PC-3 (cell line): Measurements from ENCODE around the gene MORC3. TPM values are rescaled to one million over a fixed set of nuclear protein-coding genes. Genes with fewer than 3 reads are reported as not detected.
"Not testable (repeated sequence)": the region's sequence is repeated elsewhere in the genome, so short reads cannot be mapped to it uniquely, and the experiment has no call there.

Experiments used
- ATAC-seq: fragments of 200-7000 bp; cut with Tn5 transposase; 2 replicates; pipeline ENCODE4 v1.9.1; 2020; ENCODE audit warnings: mild to moderate bottlenecking, moderate library complexity
- BruUV-seq: library from RNA; stranded (reverse); fragments of 400-500 nt; replicated peaks from 2 replicates; lab custom pipeline; 2021; lab: Mats Ljungman, UMichigan
- CTCF ChIA-PET: fragments of 300-600 bp; sonication (Branson Sonifier 250); formaldehyde crosslinking; loops from one replicate; lab custom pipeline; 2022; ENCODE audit warnings: antibody characterized with exemption; lab: Charles Lee
- POLR2A ChIA-PET: fragments of 300-600 bp; sonication (Branson Sonifier 250); formaldehyde crosslinking; loops from one replicate; lab custom pipeline; 2022; ENCODE audit warnings: antibody characterized with exemption; ENCODE audit not compliant: unreplicated experiment; lab: Charles Lee
- DNase-seq: peaks from one replicate; pipeline ENCODE4 v3.0.0-alpha.2; 2015
- H2AFZ ChIP-seq: fragments of 300-600 bp; sonication (generic); 2 replicates; pipeline ENCODE4 v1.6.0; 2016; ENCODE audit warnings: antibody characterized with exemption, low read length
- H3F3A ChIP-seq: fragments of 300-600 bp; sonication (generic); one replicate; pipeline ENCODE4 v1.6.0; 2017; ENCODE audit warnings: antibody characterized with exemption, low read length, control low read depth, mild to moderate bottlenecking; ENCODE audit not compliant: unreplicated experiment
- H3K27ac ChIP-seq: fragments of 300-600 bp; sonication (generic); 2 replicates; pipeline ENCODE4 v1.5.1; 2016; ENCODE audit warnings: mild to moderate bottlenecking, low read length
- H3K27me3 ChIP-seq: fragments of 300-600 bp; sonication (generic); 2 replicates; pipeline ENCODE4 v1.6.1; 2016; ENCODE audit warnings: low read length, mixed read lengths
- H3K36me3 ChIP-seq: fragments of 300-600 bp; sonication (generic); 2 replicates; pipeline ENCODE4 v1.6.1; 2016; ENCODE audit warnings: low read depth, mixed run types, low read length, mixed read lengths
- H3K4me1 ChIP-seq: fragments of 300-600 bp; sonication (generic); 2 replicates; pipeline ENCODE4 v1.5.1; 2016; ENCODE audit warnings: low read length; ENCODE audit not compliant: insufficient read depth
- H3K4me2 ChIP-seq: fragments of 300-600 bp; sonication (generic); 2 replicates; pipeline ENCODE4 v1.6.0; 2016; ENCODE audit warnings: low read length
- H3K4me3 ChIP-seq: fragments of 300-600 bp; sonication (generic); 2 replicates; pipeline ENCODE4 v1.5.1; 2016; ENCODE audit warnings: mild to moderate bottlenecking, low read length, mixed read lengths
- H3K79me2 ChIP-seq: fragments of 300-600 bp; sonication (generic); 2 replicates; pipeline ENCODE4 v1.6.1; 2017; ENCODE audit warnings: low read length, mixed read lengths
- H3K9ac ChIP-seq: fragments of 300-600 bp; sonication (generic); 2 replicates; pipeline ENCODE4 v1.6.0; 2016; ENCODE audit warnings: mild to moderate bottlenecking, low read length
- H3K9me2 ChIP-seq: fragments of 300-600 bp; sonication (generic); replicated peaks from 2 replicates; pipeline ENCODE4 v1.6.1; 2016; ENCODE audit warnings: mixed run types, low read length, mixed read lengths
- H3K9me3 ChIP-seq: fragments of 300-600 bp; sonication (generic); 2 replicates; pipeline ENCODE4 v1.6.1; 2016; ENCODE audit warnings: low read length, mixed read lengths
- H4K20me1 ChIP-seq: fragments of 300-600 bp; sonication (generic); 2 replicates; pipeline ENCODE4 v1.6.1; 2016; ENCODE audit warnings: low read length, mixed read lengths
- CTCF ChIP-seq: fragments of 300-600 bp; sonication (generic); conservative IDR thresholded peaks from 2 replicates; pipeline ENCODE4 v1.5.1; 2017; ENCODE audit warnings: antibody characterized with exemption, low read depth, mild to moderate bottlenecking, low read length
- EZH2 ChIP-seq: fragments of 300-600 bp; sonication (generic); IDR thresholded peaks from one replicate; pipeline ENCODE4 v1.6.1; 2017; ENCODE audit warnings: antibody characterized with exemption, mild to moderate bottlenecking, low read length; ENCODE audit not compliant: unreplicated experiment
- EZH2phosphoT487 ChIP-seq: fragments of 300-600 bp; sonication (generic); IDR thresholded peaks from 2 replicates; pipeline ENCODE4 v1.6.1; 2018; ENCODE audit warnings: mild to moderate bottlenecking, antibody characterized with exemption, low read length, borderline replicate concordance
- intact Hi-C: fragments of 100-400 bp; cut with micrococcal nuclease; formaldehyde crosslinking; loops from 2 replicates; pipeline ENCODE4 v1.9.0; 2023
- total RNA-seq: library from RNA; depleted of rRNA; stranded (reverse); fragments of >200 nt; gene quantifications from 2 replicates; pipeline ENCODE4 v1.2.3, GENCODE V29; 2014

The MORC3 gene
- total RNA-seq, 1 experiment from 2014 or later, result 23.0 TPM

GRCh38 chr21:36316045-36316444 is 4.0 kb upstream of the MORC3 start:
- H3K27me3 ChIP-seq, H3K27ac ChIP-seq, DNase-seq, H3K9me3 ChIP-seq, BruUV-seq, H3K4me1 ChIP-seq, H3K9me2 ChIP-seq, intact Hi-C loops, H3K4me2 ChIP-seq, ATAC-seq, H3K9ac ChIP-seq, H3K36me3 ChIP-seq, H4K20me1 ChIP-seq, H2AFZ ChIP-seq, H3K4me3 ChIP-seq, CTCF ChIA-PET, H3K79me2 ChIP-seq, H3F3A ChIP-seq: not testable (repeated sequence)
- POLR2A ChIA-PET, result interaction anchor here (0.6 kb wide), 1 partner anchor 128 kb away, joined by 3 read pairs; no protein-coding TSS in a partner anchor

- no peak overlapping the region for H2AFZ ChIP-seq
- peaks cover 12% of the 10 kb centered on the region for H4K20me1 ChIP-seq
- H3K27me3 ChIP-seq, result no peaks in the 10 kb centered on the region
- no peaks in the 10 kb centered on the region for H3K9me3 ChIP-seq
- peaks cover 17% of the 10 kb centered on the region for H3K79me2 ChIP-seq
- ChIA-PET CTCF (interaction anchor here (0.6 kb wide), 1 partner anchor 107 kb away, joined by 3 read pairs; no protein-coding TSS in a partner anchor), POLR2A (no interaction called here)
- H3K9ac ChIP-seq, result no peak overlapping the region
- no peak for TF ChIP-seq EZH2phosphoT487
- H3K4me3 ChIP-seq, result no peak overlapping the region
- intact Hi-C loops, result no loop called here
- H3K27ac ChIP-seq, result no peak overlapping the region
- DNase-seq (no peak), ATAC-seq (no peak)
- H3K36me3 ChIP-seq, result no peaks in the 10 kb centered on the region
- H3K9me2 ChIP-seq, result no peaks in the 10 kb centered on the region
- no TSS peak for BruUV-seq
- H3K4me1 ChIP-seq, result peaks cover 5% of the 10 kb centered on the region
- H3F3A ChIP-seq, result no peaks in the 10 kb centered on the region
- no peak overlapping the region for H3K4me2 ChIP-seq
These were observed 3.0 kb upstream of the MORC3 start for GRCh38 chr21:36316872-36317484.

- peak overlapping the region; percentile 80 for H3K4me2 ChIP-seq
- peaks cover 27% of the 10 kb centered on the region for H4K20me1 ChIP-seq
- peaks cover 18% of the 10 kb centered on the region for H3K4me1 ChIP-seq
- H3K9me3 ChIP-seq, DNase-seq, H3K27me3 ChIP-seq, intact Hi-C loops, H3F3A ChIP-seq, ATAC-seq, H3K36me3 ChIP-seq, H3K9me2 ChIP-seq: not testable (repeated sequence)
- peak overlapping the region; percentile 77 for H3K27ac ChIP-seq
- BruUV-seq, result TSS peak; percentile 96
- H3K4me3 ChIP-seq, result peak overlapping the region; percentile 90
- CTCF ChIA-PET, result interaction anchor here (0.6 to 1.0 kb wide), 4 partner anchors 10 to 311 kb away, joined by 3 to 8 read pairs (median 4); no protein-coding TSS in a partner anchor
- POLR2A ChIA-PET, result interaction anchor here (0.6 to 1.2 kb wide), 15 partner anchors 18 to 1438 kb away, joined by 3 to 15 read pairs (median 5); partner anchors contain the start of gene SETD4
- H3K79me2 ChIP-seq, result peaks cover 42% of the 10 kb centered on the region
- H2AFZ ChIP-seq, result peak overlapping the region; percentile 80
- H3K9ac ChIP-seq, result peak overlapping the region; percentile 88
These were observed 611 bp upstream of the MORC3 start for GRCh38 chr21:36319406-36319766.

DNA sequence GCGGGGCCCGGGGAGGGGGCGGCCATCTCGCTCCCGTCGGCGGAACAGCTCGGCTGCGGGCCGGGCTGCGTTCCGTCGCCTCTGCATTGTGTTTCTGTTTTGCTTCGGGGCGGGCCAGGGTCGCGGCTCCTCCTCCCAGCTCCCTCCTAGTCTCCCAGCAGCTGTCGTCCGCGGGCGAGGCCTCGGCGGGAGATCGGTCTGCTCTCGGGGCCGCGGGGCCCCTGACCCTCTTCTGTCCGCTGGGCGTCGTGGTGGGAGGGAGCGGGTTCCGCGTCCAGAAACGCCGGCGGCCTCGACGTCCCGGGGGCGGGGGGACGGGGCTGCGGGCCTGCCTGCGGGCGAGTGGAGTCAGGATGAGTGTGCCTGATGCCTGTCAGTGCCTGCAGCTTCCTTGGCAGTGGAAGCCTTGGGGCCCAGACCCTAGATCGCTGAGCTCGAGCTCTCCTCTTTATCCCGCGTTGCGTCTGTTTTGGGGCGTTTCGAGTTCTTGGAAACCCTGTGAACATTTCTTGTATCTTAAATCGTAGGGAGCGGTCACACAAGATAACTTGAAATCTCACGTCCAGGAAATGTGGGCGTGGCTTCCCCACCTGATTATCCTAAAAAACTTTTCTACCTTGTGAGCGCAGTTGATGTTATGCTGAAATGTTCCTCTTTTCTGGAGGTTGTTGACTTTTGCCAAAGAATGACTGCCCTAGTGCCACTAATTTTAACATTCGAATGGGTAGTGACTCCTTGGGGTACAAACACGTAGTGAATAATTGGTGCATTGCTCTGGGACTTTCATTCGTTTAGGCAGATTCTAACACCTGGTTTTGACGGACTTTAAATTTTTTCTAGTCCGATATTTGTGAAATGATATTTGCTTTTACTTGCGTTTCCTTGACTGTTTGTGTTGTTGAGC is 676 bp downstream of the MORC3 start:
- Histone ChIP-seq H2AFZ (peak overlapping the region; percentile 58), H3K9me3 (no peaks in the 10 kb centered on the region), H3K27me3 (no peaks in the 10 kb centered on the region), H3K4me1 (peaks cover 28% of the 10 kb centered on the region), H4K20me1 (peaks cover 27% of the 10 kb centered on the region), H3K36me3 (no peaks in the 10 kb centered on the region), H3K4me3 (peak overlapping the region; percentile 90), H3F3A (peaks cover 6% of the 10 kb centered on the region), H3K27ac (peak overlapping the region; percentile 77), H3K9me2 (no peaks in the 10 kb centered on the region), H3K79me2 (peaks cover 54% of the 10 kb centered on the region), H3K4me2 (peak overlapping the region; percentile 96), H3K9ac (peak overlapping the region; percentile 88)
- intact Hi-C loops, result loop anchor here (1.0 to 5.0 kb wide), 4 partner anchors 22 to 179 kb away; partner anchors contain the start of gene DOP1B
- CTCF ChIA-PET, result interaction anchor here (0.6 to 1.0 kb wide), 5 partner anchors 17 to 180 kb away, joined by 3 to 7 read pairs (median 3); no protein-coding TSS in a partner anchor
- POLR2A ChIA-PET, result interaction anchor here (0.6 to 1.2 kb wide), 9 partner anchors 12 to 656 kb away, joined by 3 to 14 read pairs (median 7); partner anchors contain the start of gene SETD4
- TF ChIP-seq EZH2 (no peak), EZH2phosphoT487 (no peak), CTCF (no peak)
- ATAC-seq (peak; percentile 42), DNase-seq (peak; percentile 70)
- no TSS peak for BruUV-seq
